MCF 10A (cell line): Measurements from ENCODE around the gene RGSL1. TPM values are rescaled to one million over a fixed set of nuclear protein-coding genes. Genes with fewer than 3 reads are reported as not detected.

ENCODE experiments used
- BruUV-seq: library from RNA; stranded (reverse); fragments of 400-500 nt; replicated peaks from 2 replicates; lab custom pipeline; 2021; lab: Mats Ljungman, UMichigan
- CTCF ChIA-PET: fragments of 300-600 bp; sonication (Branson Sonifier 250); formaldehyde crosslinking; extraction: SDS; loops from one replicate; lab custom pipeline; 2021; ENCODE audit warnings: antibody characterized with exemption, inconsistent platforms; lab: Yijun Ruan, JAX
- POLR2A ChIA-PET: fragments of 300-600, 350-650 bp; sonication (Branson Sonifier 250); formaldehyde crosslinking; extraction: SDS; loops from one replicate; lab custom pipeline; 2020; ENCODE audit warnings: antibody characterized with exemption, inconsistent platforms; lab: Yijun Ruan, JAX
- DNase-seq: peaks from one replicate; pipeline ENCODE4 v3.0.0-alpha.2; 2018; ENCODE audit not compliant: unreplicated experiment
- H3K27ac Mint-ChIP-seq: one replicate; pipeline ENCODE4 v1.8.0; 2022; ENCODE audit warnings: mild to moderate bottlenecking, low read depth, mixed read lengths; ENCODE audit not compliant: unreplicated experiment
- H3K27me3 Mint-ChIP-seq: one replicate; pipeline ENCODE4 v1.8.0; 2022; ENCODE audit warnings: mixed read lengths; ENCODE audit not compliant: insufficient read depth, unreplicated experiment
- H3K36me3 Mint-ChIP-seq: one replicate; pipeline ENCODE4 v1.8.0; 2022; ENCODE audit warnings: mild to moderate bottlenecking, moderate library complexity, mixed read lengths; ENCODE audit not compliant: insufficient read depth, unreplicated experiment
- H3K4me1 Mint-ChIP-seq: one replicate; pipeline ENCODE4 v1.8.0; 2022; ENCODE audit warnings: mixed read lengths; ENCODE audit not compliant: insufficient read depth, unreplicated experiment
- H3K4me3 Mint-ChIP-seq: one replicate; pipeline ENCODE4 v1.8.0; 2022; ENCODE audit warnings: mild to moderate bottlenecking, moderate library complexity, mixed read lengths; ENCODE audit not compliant: unreplicated experiment
- H3K9me3 Mint-ChIP-seq: one replicate; pipeline ENCODE4 v1.8.0; 2022; ENCODE audit warnings: mixed read lengths; ENCODE audit not compliant: unreplicated experiment
- CTCF ChIP-seq: fragments of 200-600 bp; IDR thresholded peaks from one replicate; pipeline ENCODE4 v1.8.0; 2022; ENCODE audit warnings: antibody characterized with exemption, mild to moderate bottlenecking; ENCODE audit not compliant: unreplicated experiment
- intact Hi-C: fragments of 100-400 bp; cut with micrococcal nuclease; formaldehyde crosslinking; loops from 2 replicates; pipeline ENCODE4 v1.14.1; 2022
- total RNA-seq: library from RNA; stranded (reverse); gene quantifications from 2 replicates; pipeline ENCODE4 v1.2.3, GENCODE V29; 2022

The RGSL1 gene
- total RNA-seq, 1 experiment from 2014 or later = not detected

DNA sequence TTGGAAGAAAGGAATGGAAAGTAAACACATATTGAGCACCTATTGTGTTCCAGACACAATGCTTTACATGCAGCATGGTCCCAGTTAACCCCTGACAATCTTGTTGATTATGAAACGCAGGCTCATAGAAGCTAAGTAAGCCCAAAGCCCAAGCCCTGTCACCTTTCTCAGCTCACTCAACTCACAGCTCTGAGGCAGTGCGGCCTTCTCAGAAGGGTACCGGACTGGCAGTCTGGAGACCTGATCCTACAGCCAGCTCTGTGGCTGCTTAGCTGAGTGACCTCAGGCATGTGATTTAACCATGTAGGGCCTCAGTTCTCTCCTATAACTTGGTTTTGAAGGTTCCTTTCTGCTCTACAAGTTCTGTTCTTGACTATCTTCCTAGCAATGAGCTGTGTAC is 139.6 kb downstream of the RGSL1 start:
- Mint-ChIP-seq H3K36me3 (peaks cover 7% of the 10 kb centered on the region), H3K4me1 (peaks cover 5% of the 10 kb centered on the region), H3K27ac (peak overlapping the region; percentile 93), H3K4me3 (peak overlapping the region; percentile 84), H3K9me3 (no peaks in the 10 kb centered on the region), H3K27me3 (no peaks in the 10 kb centered on the region)
- CTCF ChIA-PET = interaction anchor here (0.5 to 23.4 kb wide), 17 partner anchors 9 to 649 kb away, joined by 3 to 991 read pairs (median 6); partner anchors contain the start of genes NPL and RGS16
- POLR2A ChIA-PET = interaction anchor here (0.6 to 2.4 kb wide), 31 partner anchors 9 to 1161 kb away, joined by 3 to 17 read pairs (median 4); partner anchors contain the start of gene RGS16
- DNase-seq = no peak
- no TSS peak for BruUV-seq
- intact Hi-C loops = loop anchor here (2.0 kb wide), 1 partner anchor 193 kb away; no protein-coding TSS in a partner anchor
- no peak for TF ChIP-seq CTCF

DNA sequence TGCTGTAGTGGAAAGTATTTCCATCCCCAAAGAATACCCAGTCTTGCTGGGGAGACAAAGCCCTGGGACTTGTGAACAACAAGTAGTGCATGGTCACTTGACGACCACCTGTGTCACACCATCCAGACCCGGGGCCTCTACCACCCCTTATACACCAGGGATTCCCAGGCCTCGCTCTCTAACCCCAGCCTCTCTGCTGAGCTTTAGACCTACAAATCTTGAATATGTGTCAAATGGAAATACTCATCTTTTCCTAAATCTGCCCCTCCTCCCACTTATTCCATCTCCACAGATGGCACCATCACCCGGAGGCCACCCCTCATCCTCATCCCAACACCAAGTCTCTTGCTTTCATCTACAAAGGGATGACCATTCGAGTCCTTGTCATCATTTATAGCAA is 140.0 kb downstream of the RGSL1 start:
- peaks cover 5% of the 10 kb centered on the region for H3K4me1 Mint-ChIP-seq
- no TSS peak for BruUV-seq
- intact Hi-C loops = loop anchor here (2.0 kb wide), 1 partner anchor 193 kb away; no protein-coding TSS in a partner anchor
- peaks cover 7% of the 10 kb centered on the region for H3K36me3 Mint-ChIP-seq
- H3K27me3 Mint-ChIP-seq = no peaks in the 10 kb centered on the region
- H3K4me3 Mint-ChIP-seq = no peak overlapping the region
- ChIA-PET POLR2A (interaction anchor here (1.1 to 2.4 kb wide), 10 partner anchors 15 to 502 kb away, joined by 3 to 14 read pairs (median 8); no protein-coding TSS in a partner anchor), CTCF (interaction anchor here (0.5 to 23.4 kb wide), 9 partner anchors 12 to 649 kb away, joined by 3 to 991 read pairs (median 8); partner anchors contain the start of genes NPL and RGS16)
- no peak for DNase-seq
- TF ChIP-seq CTCF = no peak
- no peak overlapping the region for H3K27ac Mint-ChIP-seq
- H3K9me3 Mint-ChIP-seq = no peaks in the 10 kb centered on the region

DNA sequence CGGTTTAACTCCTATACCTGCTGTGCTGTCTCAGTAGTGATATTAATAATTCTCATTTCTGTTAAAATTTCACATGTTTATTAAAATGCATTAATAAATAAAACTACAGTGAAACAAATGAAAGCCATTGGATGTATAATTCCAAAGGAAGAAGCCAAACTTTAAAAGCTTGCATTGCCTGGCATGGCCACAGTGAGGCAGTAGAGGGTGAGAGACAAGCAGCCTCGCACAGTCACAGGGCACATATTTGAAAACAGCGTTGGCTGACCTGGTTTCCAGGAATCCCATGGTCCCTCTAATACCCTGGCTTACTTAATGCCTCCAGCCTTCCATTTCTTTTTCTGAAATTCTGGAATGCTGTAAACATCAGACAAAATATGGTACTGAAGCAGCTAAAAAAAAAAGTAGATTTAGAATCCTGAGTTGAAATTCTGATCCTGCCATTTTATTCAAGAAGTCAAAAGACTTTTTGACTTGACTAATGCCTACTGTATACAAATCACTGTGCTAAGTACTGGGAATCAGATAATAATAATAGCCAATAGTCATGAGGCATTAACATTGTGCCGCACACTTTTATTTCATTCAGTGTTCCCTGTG is 145.8 kb downstream of the RGSL1 start:
- BruUV-seq = no TSS peak
- Mint-ChIP-seq H3K4me1 (peaks cover 6% of the 10 kb centered on the region), H3K27me3 (no peaks in the 10 kb centered on the region), H3K27ac (no peak overlapping the region), H3K36me3 (no peaks in the 10 kb centered on the region), H3K9me3 (no peaks in the 10 kb centered on the region), H3K4me3 (no peak overlapping the region)
- peak; percentile 80 for DNase-seq
- peak; percentile 92 for TF ChIP-seq CTCF
- intact Hi-C loops = loop anchor here (1.0 kb wide), 4 partner anchors 149 to 510 kb away; no protein-coding TSS in a partner anchor
- ChIA-PET POLR2A (interaction anchor here (0.7 to 1.3 kb wide), 6 partner anchors 11 to 206 kb away, joined by 3 to 5 read pairs (median 4); no protein-coding TSS in a partner anchor), CTCF (interaction anchor here (0.5 to 23.4 kb wide), 70 partner anchors 8 to 1046 kb away, joined by 3 to 991 read pairs (median 4); partner anchors contain the start of genes NPL and RGS16)

GRCh38 chr1:182596934-182597333 is 147.0 kb downstream of the RGSL1 start:
- ChIA-PET POLR2A (interaction anchor here (0.7 kb wide), 1 partner anchor 243 kb away, joined by 3 read pairs; no protein-coding TSS in a partner anchor), CTCF (interaction anchor here (0.6 to 23.4 kb wide), 22 partner anchors 8 to 512 kb away, joined by 3 to 991 read pairs (median 6); partner anchors contain the start of genes NPL and RGS16)
- no TSS peak for BruUV-seq
- Mint-ChIP-seq H3K36me3 (no peaks in the 10 kb centered on the region), H3K27me3 (no peaks in the 10 kb centered on the region), H3K4me3 (no peak overlapping the region), H3K27ac (no peak overlapping the region), H3K4me1 (peaks cover 6% of the 10 kb centered on the region), H3K9me3 (no peaks in the 10 kb centered on the region)
- intact Hi-C loops = no loop called here
- no peak for TF ChIP-seq CTCF
- DNase-seq = no peak
